ENCODE results near the gene CYRIA.

DNA sequence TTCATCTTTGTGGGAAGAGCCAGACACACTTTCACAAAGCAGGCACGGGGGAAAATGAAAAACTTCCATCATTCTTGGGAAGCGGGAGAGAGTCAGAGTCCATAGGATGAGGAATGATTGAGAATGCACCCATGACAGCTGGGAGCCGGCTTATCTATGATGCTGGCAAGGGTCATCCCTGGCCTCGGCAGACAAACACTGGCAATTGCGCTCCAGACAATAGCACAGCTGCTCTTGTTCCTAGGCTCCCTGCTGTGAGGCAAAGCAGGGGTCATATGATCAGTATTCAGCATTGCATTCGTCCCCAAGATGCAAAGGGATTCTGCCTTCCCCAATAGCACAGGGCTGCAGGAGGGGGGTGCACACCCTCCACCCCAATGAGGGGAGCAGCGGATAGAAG is 33.0 kb downstream of the CYRIA start:
- TF ChIP-seq, protein P1, sequence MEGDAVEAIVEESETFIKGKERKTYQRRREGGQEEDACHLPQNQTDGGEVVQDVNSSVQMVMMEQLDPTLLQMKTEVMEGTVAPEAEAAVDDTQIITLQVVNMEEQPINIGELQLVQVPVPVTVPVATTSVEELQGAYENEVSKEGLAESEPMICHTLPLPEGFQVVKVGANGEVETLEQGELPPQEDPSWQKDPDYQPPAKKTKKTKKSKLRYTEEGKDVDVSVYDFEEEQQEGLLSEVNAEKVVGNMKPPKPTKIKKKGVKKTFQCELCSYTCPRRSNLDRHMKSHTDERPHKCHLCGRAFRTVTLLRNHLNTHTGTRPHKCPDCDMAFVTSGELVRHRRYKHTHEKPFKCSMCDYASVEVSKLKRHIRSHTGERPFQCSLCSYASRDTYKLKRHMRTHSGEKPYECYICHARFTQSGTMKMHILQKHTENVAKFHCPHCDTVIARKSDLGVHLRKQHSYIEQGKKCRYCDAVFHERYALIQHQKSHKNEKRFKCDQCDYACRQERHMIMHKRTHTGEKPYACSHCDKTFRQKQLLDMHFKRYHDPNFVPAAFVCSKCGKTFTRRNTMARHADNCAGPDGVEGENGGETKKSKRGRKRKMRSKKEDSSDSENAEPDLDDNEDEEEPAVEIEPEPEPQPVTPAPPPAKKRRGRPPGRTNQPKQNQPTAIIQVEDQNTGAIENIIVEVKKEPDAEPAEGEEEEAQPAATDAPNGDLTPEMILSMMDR (conservative IDR thresholded peaks at IDR 0.05; ENCODE audit: low read length), result no peak
- TF ChIP-seq EZH2phosphoT487 (IDR thresholded peaks at IDR 0.05; ENCODE audit: borderline replicate concordance), result no peak

Measured in Loucy (cell line).